Left ventricle myocardium inferior (tissue), 1 donor: ENCODE measurements around the gene SLC35A5. TPM values are rescaled to one million over a fixed set of nuclear protein-coding genes. Genes with fewer than 3 reads are reported as not detected.
A peak's percentile ranks its signal among the peaks of the same experiment; 100 is the strongest.

Experiments used
- DNase-seq: peaks from one replicate; pipeline ENCODE4 v3.0.0-alpha.2; 2020
- H3K27ac ChIP-seq: fragments of 200-600 bp; replicated peaks from 2 replicates; pipeline ENCODE4 v1.8.0; 2021
- H3K27me3 ChIP-seq: fragments of 200-600 bp; 2 replicates; pipeline ENCODE4 v1.8.0; 2021; ENCODE audit warnings: low read depth
- H3K36me3 ChIP-seq: fragments of 200-600 bp; 2 replicates; pipeline ENCODE4 v1.8.0; 2021
- H3K4me1 ChIP-seq: fragments of 200-600 bp; 2 replicates; pipeline ENCODE4 v1.8.0; 2021
- H3K4me3 ChIP-seq: fragments of 200-600 bp; 2 replicates; pipeline ENCODE4 v1.8.0; 2021; ENCODE audit warnings: mild to moderate bottlenecking, moderate library complexity
- H3K9me3 ChIP-seq: fragments of 200-600 bp; replicated peaks from 2 replicates; pipeline ENCODE4 v1.8.0; 2021
- CTCF ChIP-seq: fragments of 200-600 bp; IDR thresholded peaks from 2 replicates; pipeline ENCODE4 v1.8.0; 2021; ENCODE audit warnings: antibody characterized with exemption, mild to moderate bottlenecking, borderline replicate concordance
- intact Hi-C: fragments of 100-400 bp; cut with micrococcal nuclease; formaldehyde crosslinking; loops from one replicate; pipeline ENCODE4 v1.11.0; 2022
- total RNA-seq: library from RNA; stranded (reverse); fragmentation: NEBNext Ultra II Directional; extraction: Animal tissue kit (Norgen Biotek cat#: 25700); gene quantifications from one replicate; pipeline ENCODE4 v1.2.1, GENCODE V29; 2021
- donor health status: DM: no; HTN: yes; CAD: no; lungs with severe emphysema.

SLC35A5 gene
- total RNA-seq, 1 donor from 2014 or later = 16.5 TPM

- TF ChIP-seq CTCF = no peak
- peak overlapping the region; percentile 82 for H3K27ac ChIP-seq
- intact Hi-C loops = no loop called here
- peak overlapping the region; percentile 63 for H3K4me3 ChIP-seq
- H3K4me1 ChIP-seq = no peaks in the 10 kb centered on the region
- no peaks in the 10 kb centered on the region for H3K36me3 ChIP-seq
- no peak for DNase-seq
- no peaks in the 10 kb centered on the region for H3K27me3 ChIP-seq
- H3K9me3 ChIP-seq = no peaks in the 10 kb centered on the region
Observed at GRCh38 chr3:112633757-112634156, 71.9 kb downstream of the SLC35A5 start.

GRCh38 chr3:112634786-112635541 is 73.1 kb downstream of the SLC35A5 start:
- no peak for DNase-seq
- H3K36me3 ChIP-seq = no peaks in the 10 kb centered on the region
- no peaks in the 10 kb centered on the region for H3K4me1 ChIP-seq
- intact Hi-C loops = no loop called here
- H3K27ac ChIP-seq = peak overlapping the region; percentile 82
- H3K9me3 ChIP-seq = no peaks in the 10 kb centered on the region
- no peak for TF ChIP-seq CTCF
- H3K4me3 ChIP-seq = peak overlapping the region; percentile 63
- peaks cover 10% of the 10 kb centered on the region for H3K27me3 ChIP-seq

Other genes with a start within 250 kb of the SLC35A5 start
- 1.1 TPM for gene CD200, start 228.9 kb upstream of the SLC35A5 start, total RNA-seq
- gene BTLA, start 62.6 kb upstream of the SLC35A5 start, total RNA-seq = not detected
- gene ATG3, start 83 bp upstream of the SLC35A5 start, total RNA-seq = 42.7 TPM
- gene CCDC80, start 79.1 kb downstream of the SLC35A5 start, total RNA-seq = 171 TPM